A673 (cell line): ENCODE measurements around the gene GPSM1. TPM values are rescaled to one million over a fixed set of nuclear protein-coding genes. Genes with fewer than 3 reads are reported as not detected.
"Not testable (repeated sequence)": the region's sequence is repeated elsewhere in the genome, so short reads cannot be mapped to it uniquely, and the experiment has no call there.

Experiments
- BruUV-seq: library from RNA; stranded (reverse); fragments of 400-500 nt; replicated peaks from 2 replicates; lab custom pipeline; 2021; lab: Mats Ljungman, UMichigan
- CTCF ChIA-PET: fragments of 300-600 bp; sonication (Branson Sonifier 250); formaldehyde crosslinking; loops from one replicate; lab custom pipeline; 2022; ENCODE audit warnings: antibody characterized with exemption; lab: Charles Lee
- POLR2A ChIA-PET: fragments of 300-600 bp; sonication (Branson Sonifier 250); formaldehyde crosslinking; loops from one replicate; lab custom pipeline; 2022; ENCODE audit warnings: antibody characterized with exemption; ENCODE audit not compliant: low non-redundant PET; lab: Charles Lee
- DNase-seq: peaks from one replicate; pipeline ENCODE4 v3.0.0-alpha.2; 2015; ENCODE audit warnings: low spot score
- H3K27ac ChIP-seq: fragments of 200-600 bp; sonication (generic); 2 replicates; pipeline ENCODE4 v1.5.1; 2016; ENCODE audit warnings: mixed run types, low read depth, mild to moderate bottlenecking, mixed read lengths, antibody characterized with exemption, low read length; ENCODE audit not compliant: poor library complexity, severe bottlenecking
- H3K27me3 ChIP-seq: fragments of 200-600 bp; sonication (generic); replicated peaks from 2 replicates; pipeline ENCODE4 v1.6.1; 2017; ENCODE audit warnings: mixed run types, low read depth, mild to moderate bottlenecking, mixed read lengths, antibody characterized with exemption, low read length; ENCODE audit not compliant: insufficient read depth, poor library complexity
- H3K36me3 ChIP-seq: fragments of 200-600 bp; sonication (generic); 2 replicates; pipeline ENCODE4 v1.6.1; 2016; ENCODE audit warnings: mixed run types, mild to moderate bottlenecking, mixed read lengths, antibody characterized with exemption, low read length; ENCODE audit not compliant: insufficient read depth, poor library complexity, severe bottlenecking
- H3K4me1 ChIP-seq: fragments of 200-600 bp; sonication (generic); 2 replicates; pipeline ENCODE4 v1.6.1; 2017; ENCODE audit warnings: mixed run types, mild to moderate bottlenecking, mixed read lengths, antibody characterized with exemption, low read length; ENCODE audit not compliant: insufficient read depth, poor library complexity, severe bottlenecking
- H3K4me3 ChIP-seq: fragments of 200-600 bp; sonication (generic); 2 replicates; pipeline ENCODE4 v1.5.1; 2016; ENCODE audit warnings: low read depth, mixed run types, mild to moderate bottlenecking, mixed read lengths, low read length; ENCODE audit not compliant: poor library complexity, severe bottlenecking
- H3K9me3 ChIP-seq: fragments of 200-600 bp; sonication (generic); 2 replicates; pipeline ENCODE4 v1.6.1; 2016; ENCODE audit warnings: mixed run types, low read depth, mild to moderate bottlenecking, mixed read lengths, antibody characterized with exemption, low read length; ENCODE audit not compliant: poor library complexity, severe bottlenecking
- CTCF ChIP-seq: fragments of 300-800, 200-600 bp; sonication (generic); conservative IDR thresholded peaks from 2 replicates; pipeline ENCODE4 v1.5.1; 2017; ENCODE audit warnings: low read depth, mild to moderate bottlenecking, antibody characterized with exemption, low read length, moderate library complexity, mixed read lengths
- EZH2 ChIP-seq: fragments of 200-600 bp; sonication (generic); IDR thresholded peaks from 2 replicates; pipeline ENCODE4 v1.6.1; 2017; ENCODE audit warnings: borderline replicate concordance, low read depth, mild to moderate bottlenecking, mixed read lengths, antibody characterized with exemption, low read length; ENCODE audit not compliant: poor library complexity, severe bottlenecking
- intact Hi-C: fragments of 100-400 bp; cut with micrococcal nuclease; formaldehyde crosslinking; loops from one replicate; pipeline ENCODE4 v1.10.0; 2022; ENCODE audit not compliant: unreplicated experiment
- total RNA-seq: library from RNA; stranded (reverse); gene quantifications from 2 replicates; pipeline ENCODE4 v1.2.3, GENCODE V29; 2021

The GPSM1 gene
- total RNA-seq, 1 experiment from 2014 or later, result 36.4 TPM

GRCh38 chr9:136403915-136404800, 76.8 kb downstream of the GPSM1 start:
- no peak overlapping the region for H3K4me3 ChIP-seq
- no peaks in the 10 kb centered on the region for H3K9me3 ChIP-seq
- DNase-seq, result no peak
- no peaks in the 10 kb centered on the region for H3K27me3 ChIP-seq
- no peak for TF ChIP-seq CTCF
- no peak for TF ChIP-seq EZH2
- ChIA-PET CTCF (interaction anchor here (0.6 kb wide), 1 partner anchor 17 kb away, joined by 7 read pairs; no protein-coding TSS in a partner anchor), POLR2A (no interaction called here)
- H3K36me3 ChIP-seq, result peaks cover 54% of the 10 kb centered on the region
- peaks cover 6% of the 10 kb centered on the region for H3K4me1 ChIP-seq
- peak overlapping the region; percentile 50 for H3K27ac ChIP-seq
- BruUV-seq, result no TSS peak
- intact Hi-C loops, result no loop called here

- Histone ChIP-seq H3K4me3 (no peak overlapping the region), H3K4me1 (peaks cover 6% of the 10 kb centered on the region), H3K27me3 (no peaks in the 10 kb centered on the region), H3K36me3 (peaks cover 54% of the 10 kb centered on the region), H3K9me3 (no peaks in the 10 kb centered on the region), H3K27ac (peak overlapping the region; percentile 50)
- no TSS peak for BruUV-seq
- TF ChIP-seq EZH2 (no peak), CTCF (no peak)
- ChIA-PET CTCF (no interaction called here), POLR2A (no interaction called here)
- intact Hi-C loops, result no loop called here
- no peak for DNase-seq
These were observed 77.4 kb downstream of the GPSM1 start for GRCh38 chr9:136404801-136405136.

- ChIA-PET CTCF (no interaction called here), POLR2A (no interaction called here)
- H3K36me3 ChIP-seq, result peaks cover 54% of the 10 kb centered on the region
- TF ChIP-seq EZH2, result no peak
- no peak for TF ChIP-seq CTCF
- H3K27ac ChIP-seq, result no peak overlapping the region
- H3K4me3 ChIP-seq, result no peak overlapping the region
- no peaks in the 10 kb centered on the region for H3K27me3 ChIP-seq
- no peaks in the 10 kb centered on the region for H3K9me3 ChIP-seq
- no TSS peak for BruUV-seq
- peaks cover 2% of the 10 kb centered on the region for H3K4me1 ChIP-seq
- no peak for DNase-seq
- intact Hi-C loops, result no loop called here
These were observed 78.1 kb downstream of the GPSM1 start for GRCh38 chr9:136405481-136405880.

- POLR2A ChIA-PET, H3K4me1 ChIP-seq, BruUV-seq, DNase-seq, H3K4me3 ChIP-seq, H3K27ac ChIP-seq, CTCF ChIA-PET, H3K9me3 ChIP-seq, H3K27me3 ChIP-seq, intact Hi-C loops: not testable (repeated sequence)
- peaks cover 54% of the 10 kb centered on the region for H3K36me3 ChIP-seq
These were observed 78.6 kb downstream of the GPSM1 start for GRCh38 chr9:136405904-136406303.

GRCh38 chr9:136407061-136407460, 79.7 kb downstream of the GPSM1 start:
- H3K36me3 ChIP-seq, result peaks cover 57% of the 10 kb centered on the region
- H3K4me3 ChIP-seq, DNase-seq, intact Hi-C loops, POLR2A ChIA-PET, CTCF ChIA-PET, H3K27me3 ChIP-seq, H3K27ac ChIP-seq, H3K9me3 ChIP-seq, H3K4me1 ChIP-seq: not testable (repeated sequence)
- BruUV-seq, result TSS peak; percentile 10
